Measurements from ENCODE around the gene TACC2. TPM values are rescaled to one million over a fixed set of nuclear protein-coding genes. Genes with fewer than 3 reads are reported as not detected.

The TACC2 gene
- polyA plus RNA-seq, 1 donor, result 136 TPM

- DNase-seq, result no peak
Measured at GRCh38 chr10:122299423-122300075, 310.6 kb downstream of the TACC2 start.

- no peak for DNase-seq
Measured at GRCh38 chr10:122301055-122301810, 312.3 kb downstream of the TACC2 start.

DNA sequence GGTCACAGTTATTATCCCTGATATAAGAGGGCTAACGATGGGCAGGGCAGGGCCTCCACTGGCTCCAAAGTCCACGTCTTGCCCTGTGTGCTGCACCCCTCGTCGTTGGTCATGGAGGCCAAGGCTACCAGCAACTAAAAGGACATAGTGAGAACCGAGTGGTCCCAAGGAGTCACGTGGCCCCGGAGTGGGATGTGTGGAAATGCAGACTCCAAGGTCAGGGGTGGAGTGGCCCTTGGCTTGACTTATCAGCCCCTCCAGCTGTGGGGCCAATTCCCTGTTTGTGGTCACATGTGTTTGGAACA, 312.8 kb downstream of the TACC2 start:
- DNase-seq, result no peak

DNA sequence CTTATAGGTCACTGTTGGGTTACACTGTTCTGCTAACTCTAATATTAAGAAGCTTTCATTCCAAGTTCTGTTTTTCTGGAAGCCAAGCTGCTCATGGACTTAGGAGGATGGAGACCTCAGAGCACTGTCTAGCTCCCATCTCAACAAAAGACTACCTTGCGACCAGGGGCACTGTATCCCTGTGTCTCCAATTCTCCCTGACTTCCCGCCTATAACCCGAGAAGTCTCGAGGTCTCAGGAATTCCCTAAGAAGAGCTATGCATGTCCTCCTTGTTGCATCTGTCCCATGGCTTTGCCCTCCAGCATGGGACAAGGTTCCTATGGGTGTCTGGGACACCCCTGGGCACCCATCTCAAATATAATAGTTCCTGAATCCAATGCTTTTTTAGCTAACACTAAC, 313.4 kb downstream of the TACC2 start:
- DNase-seq, result no peak

GRCh38 chr10:122303271-122304053, 314.5 kb downstream of the TACC2 start:
- no peak for DNase-seq

Other genes starting within 250 kb of the TACC2 start
- gene ATE1, start 61.1 kb upstream of the TACC2 start, polyA plus RNA-seq (ENCODE audit: insufficient read length), result 22.3 TPM
- gene NSMCE4A, start 13.9 kb upstream of the TACC2 start, polyA plus RNA-seq (ENCODE audit: insufficient read length), result 40.0 TPM